Neural progenitor cell (in vitro differentiated cells): Measurements from ENCODE around the gene RNF32.

Source experiments
- EZH2 ChIP-seq: fragments of 200-600 bp; sonication (generic); IDR thresholded peaks from 2 replicates; pipeline ENCODE4 v1.6.1; 2017; ENCODE audit warnings: antibody characterized with exemption, mild to moderate bottlenecking, moderate library complexity
- EZH2phosphoT487 ChIP-seq: fragments of 200-600 bp; sonication (generic); IDR thresholded peaks from 2 replicates; pipeline ENCODE4 v1.6.1; 2017; ENCODE audit warnings: antibody characterized with exemption
- TF ChIP-seq, protein P1 (sequence below): fragments of 200-600 bp; sonication (generic); IDR thresholded peaks from 2 replicates; pipeline ENCODE4 v1.5.1; 2017; ENCODE audit warnings: antibody characterized with exemption, mild to moderate bottlenecking

DNA sequence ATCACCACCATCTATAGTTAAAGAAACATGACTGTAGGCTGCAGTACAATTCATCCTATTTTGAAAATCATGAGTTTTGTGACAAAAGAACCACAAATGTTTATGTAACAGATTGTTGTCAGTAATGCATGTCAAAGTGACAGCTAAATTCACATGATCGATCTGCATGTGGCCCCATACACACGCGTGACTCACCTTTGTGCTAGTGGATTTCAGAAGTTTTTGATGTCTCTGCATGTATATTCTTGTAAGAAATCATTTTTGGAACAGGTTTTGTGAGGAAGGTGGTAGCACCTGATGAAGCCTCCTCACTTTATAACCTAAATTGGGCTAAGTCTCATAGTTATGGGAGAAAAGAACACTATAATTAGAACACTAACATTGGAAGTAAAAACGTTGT is 17.1 kb downstream of the RNF32 start:
- TF ChIP-seq, protein P1, sequence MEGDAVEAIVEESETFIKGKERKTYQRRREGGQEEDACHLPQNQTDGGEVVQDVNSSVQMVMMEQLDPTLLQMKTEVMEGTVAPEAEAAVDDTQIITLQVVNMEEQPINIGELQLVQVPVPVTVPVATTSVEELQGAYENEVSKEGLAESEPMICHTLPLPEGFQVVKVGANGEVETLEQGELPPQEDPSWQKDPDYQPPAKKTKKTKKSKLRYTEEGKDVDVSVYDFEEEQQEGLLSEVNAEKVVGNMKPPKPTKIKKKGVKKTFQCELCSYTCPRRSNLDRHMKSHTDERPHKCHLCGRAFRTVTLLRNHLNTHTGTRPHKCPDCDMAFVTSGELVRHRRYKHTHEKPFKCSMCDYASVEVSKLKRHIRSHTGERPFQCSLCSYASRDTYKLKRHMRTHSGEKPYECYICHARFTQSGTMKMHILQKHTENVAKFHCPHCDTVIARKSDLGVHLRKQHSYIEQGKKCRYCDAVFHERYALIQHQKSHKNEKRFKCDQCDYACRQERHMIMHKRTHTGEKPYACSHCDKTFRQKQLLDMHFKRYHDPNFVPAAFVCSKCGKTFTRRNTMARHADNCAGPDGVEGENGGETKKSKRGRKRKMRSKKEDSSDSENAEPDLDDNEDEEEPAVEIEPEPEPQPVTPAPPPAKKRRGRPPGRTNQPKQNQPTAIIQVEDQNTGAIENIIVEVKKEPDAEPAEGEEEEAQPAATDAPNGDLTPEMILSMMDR: no peak
- TF ChIP-seq EZH2phosphoT487 (no peak), EZH2 (no peak)
